Liver (tissue), 9 donors: ENCODE results near the gene LGALS13. TPM values are rescaled to one million over a fixed set of nuclear protein-coding genes. Genes with fewer than 3 reads are reported as not detected.
"Not testable (repeated sequence)": the region's sequence is repeated elsewhere in the genome, so short reads cannot be mapped to it uniquely, and the experiment has no call there.

Source experiments
- DNase-seq: peaks from one replicate; pipeline ENCODE4 v3.0.0-alpha.2; 2017; ENCODE audit warnings: low spot score
- H3K27ac ChIP-seq, 2 donors: one replicate each; pipeline ENCODE4 v1.7.0; 2013; ENCODE audit warnings: inconsistent platforms in 2 of 2, low read length in 2 of 2, control low read depth in 1 of 2, low read depth in 1 of 2, mild to moderate bottlenecking in 1 of 2
- H3K27me3 ChIP-seq, 4 donors: one replicate each; pipeline versions ENCODE4 v1.6.1 to v1.7.0; 2013; ENCODE audit warnings: low read length in 3 of 4, inconsistent platforms in 1 of 4, mild to moderate bottlenecking in 1 of 4, moderate library complexity in 1 of 4; ENCODE audit not compliant: control insufficient read depth in 4 of 4, insufficient read depth in 4 of 4
- H3K36me3 ChIP-seq, 4 donors: one replicate each; pipeline versions ENCODE4 v1.6.1 to v1.7.0; 2013; ENCODE audit warnings: low read length in 3 of 4, mild to moderate bottlenecking in 3 of 4, low read depth in 1 of 4, moderate library complexity in 1 of 4; ENCODE audit not compliant: control insufficient read depth in 4 of 4, insufficient read depth in 3 of 4
- H3K4me1 ChIP-seq, 4 donors: one replicate each; pipeline versions ENCODE4 v1.6.1 to v1.7.0; 2013; ENCODE audit warnings: low read length in 3 of 4, mild to moderate bottlenecking in 3 of 4, moderate library complexity in 1 of 4; ENCODE audit not compliant: control insufficient read depth in 4 of 4, insufficient read depth in 4 of 4
- H3K4me3 ChIP-seq, 3 donors: one replicate each; pipeline versions ENCODE4 v1.6.1 to v1.7.0; 2013; ENCODE audit warnings: low read length in 3 of 3, control low read depth in 1 of 3, low read depth in 1 of 3, mild to moderate bottlenecking in 1 of 3
- H3K9ac ChIP-seq, 2 donors: one replicate each; pipeline ENCODE4 v1.7.0; 2013; ENCODE audit warnings: low read length in 2 of 2, mild to moderate bottlenecking in 2 of 2, moderate library complexity in 2 of 2, control low read depth in 1 of 2, low read depth in 1 of 2
- H3K9me3 ChIP-seq, 4 donors: one replicate each; pipeline versions ENCODE4 v1.6.1 to v1.7.0; 2013; ENCODE audit warnings: low read length in 3 of 4; ENCODE audit not compliant: control insufficient read depth in 4 of 4
- EGR1 ChIP-seq, 2 donors: IDR thresholded peaks; 2 replicates each; pipeline ENCODE4 v1.6.1; 2016 to 2018; ENCODE audit warnings: antibody characterized with exemption in 2 of 2, low read depth in 2 of 2
- FOXA1 ChIP-seq: IDR thresholded peaks from 2 replicates; pipeline ENCODE4 v1.6.1; 2016; ENCODE audit warnings: antibody characterized with exemption
- FOXA2 ChIP-seq: IDR thresholded peaks from 2 replicates; pipeline ENCODE4 v1.6.1; 2016; ENCODE audit warnings: antibody characterized with exemption
- GABPA ChIP-seq, 2 donors: IDR thresholded peaks in 1 of 2; conservative IDR thresholded peaks in 1 of 2; 2 replicates each; pipeline ENCODE4 v1.6.1; 2016; ENCODE audit warnings: antibody characterized with exemption in 2 of 2, mild to moderate bottlenecking in 1 of 2, moderate library complexity in 1 of 2
- HNF4A ChIP-seq, 2 donors: conservative IDR thresholded peaks; 2 replicates each; pipeline ENCODE4 v1.6.1; 2016; ENCODE audit warnings: antibody characterized with exemption in 2 of 2, mild to moderate bottlenecking in 2 of 2
- JUND ChIP-seq, 2 donors: IDR thresholded peaks; 2 replicates each; pipeline ENCODE4 v1.6.1; 2016; ENCODE audit warnings: antibody characterized with exemption in 2 of 2
- NR2F2 ChIP-seq: IDR thresholded peaks from 2 replicates; pipeline ENCODE4 v1.6.1; 2016; ENCODE audit warnings: antibody characterized with exemption
- RAD21 ChIP-seq, 2 donors: IDR thresholded peaks; 2 replicates each; pipeline ENCODE4 v1.6.1; 2016; ENCODE audit warnings: antibody characterized with exemption in 2 of 2, mild to moderate bottlenecking in 2 of 2
- RXRA ChIP-seq, 2 donors: IDR thresholded peaks; 2 replicates each; pipeline ENCODE4 v1.6.1; 2017 to 2018; ENCODE audit warnings: antibody characterized with exemption in 2 of 2, mild to moderate bottlenecking in 1 of 2
- SP1 ChIP-seq: IDR thresholded peaks from 2 replicates; pipeline ENCODE4 v1.6.1; 2018; ENCODE audit warnings: antibody characterized with exemption, mild to moderate bottlenecking
- TAF1 ChIP-seq: conservative IDR thresholded peaks from 2 replicates; pipeline ENCODE4 v1.6.1; 2016; ENCODE audit warnings: antibody characterized with exemption, mild to moderate bottlenecking
- YY1 ChIP-seq: IDR thresholded peaks from 2 replicates; pipeline ENCODE4 v1.6.1; 2016; ENCODE audit warnings: antibody characterized with exemption, mild to moderate bottlenecking
- WGBS: extraction: QIAGEN DNeasy Blood & Tissue Kit; methylation state at CpG from one replicate; pipeline ENCODE4 v1.1.7; 2013; 5-methylcytosine and 5-hydroxymethylcytosine counted together
- polyA plus RNA-seq, 2 donors: library from polyadenylated mRNA; stranded (reverse) in 1 of 2; unstranded in 1 of 2; fragments of 200-250 nt in 1 of 2; fragments of >200 nt in 1 of 2; fragmentation: Nextera tagmentation in 1 of 2; extraction: Ambion mirVana in 1 of 2; gene quantifications; one replicate each; pipeline versions ENCODE4 v1.2.1 to v1.2.3, GENCODE V29; 2013 to 2015
- total RNA-seq, 2 donors: library from RNA; depleted of rRNA; stranded (reverse); fragments of >200 nt; gene quantifications; one replicate each; pipeline ENCODE4 v1.2.3, GENCODE V29; 2014
- TF ChIP-seq, protein P1 (sequence below): IDR thresholded peaks from 2 replicates; pipeline ENCODE4 v1.6.1; 2016; ENCODE audit warnings: antibody characterized with exemption
- TF ChIP-seq, protein P2 (sequence below): IDR thresholded peaks from 2 replicates; pipeline ENCODE4 v1.6.1; 2016; ENCODE audit warnings: antibody characterized with exemption
- TF ChIP-seq, protein P3 (sequence below): IDR thresholded peaks from 2 replicates; pipeline ENCODE4 v1.6.1; 2016; ENCODE audit warnings: antibody characterized with exemption, mild to moderate bottlenecking
- TF ChIP-seq, protein P4 (sequence below): fragments of 150-350 bp; IDR thresholded peaks from 2 replicates; pipeline ENCODE4 v1.5.1; 2017; ENCODE audit warnings: improper control_type of control experiment, low read depth, low read length; ENCODE audit not compliant: missing input control
- TF ChIP-seq, protein P5 (sequence below): IDR thresholded peaks from 2 replicates; pipeline ENCODE4 v1.6.1; 2016; ENCODE audit warnings: antibody characterized with exemption
- donor health status: healthy.
- donor health status: healthy.
- donor health status: healthy.
- donor health status: healthy.
- donor health status: healthy.

The LGALS13 gene
- total and polyA plus RNA-seq, 4 donors = not detected

DNA sequence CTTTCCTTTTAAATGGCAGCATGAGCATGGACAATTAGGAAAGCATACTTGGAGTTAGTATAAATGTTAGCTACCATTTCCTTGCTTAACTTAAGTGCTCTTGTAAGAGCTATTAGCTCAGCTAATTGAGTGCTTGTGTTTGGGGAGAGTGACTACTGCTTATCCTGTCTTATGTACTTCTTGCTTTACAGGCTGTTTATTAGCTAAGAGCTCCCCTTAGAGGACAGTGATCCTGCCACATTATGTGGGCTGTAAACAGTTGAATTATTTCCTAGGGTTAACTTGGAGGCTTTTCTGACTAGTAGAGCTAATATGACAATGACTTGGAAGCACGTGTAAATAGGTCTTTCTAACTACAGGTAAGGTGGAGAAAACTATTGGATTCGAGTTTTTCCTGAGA lies 25.3 kb downstream of the LGALS13 start:
- H3K27ac ChIP-seq, H3K9ac ChIP-seq, H3K4me3 ChIP-seq, DNase-seq, H3K9me3 ChIP-seq, H3K4me1 ChIP-seq, H3K36me3 ChIP-seq, H3K27me3 ChIP-seq: not testable (repeated sequence)
- WGBS = 38% methylated on average over 2 of the region's 2 CpGs

DNA sequence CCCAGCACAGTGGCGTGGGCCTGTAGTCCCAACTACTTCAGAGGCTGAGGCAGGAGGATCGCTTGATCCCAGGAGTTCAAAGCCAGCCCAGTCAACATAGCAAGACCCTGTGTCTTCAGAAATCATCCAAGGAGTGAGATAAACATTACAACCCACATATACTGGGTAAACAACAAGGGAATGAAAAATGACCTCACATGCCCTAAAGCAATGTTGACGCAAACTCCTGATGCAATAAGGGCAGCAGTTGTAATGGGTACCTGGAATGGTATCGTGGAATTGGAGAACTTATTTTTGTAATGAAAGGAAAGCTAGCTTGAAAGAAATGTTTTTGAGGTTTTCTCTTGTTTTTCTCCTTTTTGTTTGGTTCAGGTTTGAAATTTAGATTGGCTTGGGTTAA lies 28.9 kb downstream of the LGALS13 start:
- no peak for DNase-seq
- TF ChIP-seq JUND (IDR thresholded peaks at IDR 0.05) (no peak), TAF1 (no peak), RAD21 (IDR thresholded peaks at IDR 0.05) (no peak), FOXA1 (no peak), EGR1 (IDR thresholded peaks at IDR 0.05; ENCODE audit: low read depth in 2 of 2) (no peak), GABPA (IDR thresholded peaks at IDR 0.05 in 1 of 2, conservative IDR thresholded peaks at IDR 0.05 in 1 of 2) (no peak), YY1 (no peak), NR2F2 (no peak), RXRA (IDR thresholded peaks at IDR 0.05) (no peak), HNF4A (conservative IDR thresholded peaks at IDR 0.05) (no peak), FOXA2 (no peak), SP1 (no peak)
- TF ChIP-seq, protein P1, sequence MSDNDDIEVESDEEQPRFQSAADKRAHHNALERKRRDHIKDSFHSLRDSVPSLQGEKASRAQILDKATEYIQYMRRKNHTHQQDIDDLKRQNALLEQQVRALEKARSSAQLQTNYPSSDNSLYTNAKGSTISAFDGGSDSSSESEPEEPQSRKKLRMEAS = no peak
- TF ChIP-seq, protein P2, sequence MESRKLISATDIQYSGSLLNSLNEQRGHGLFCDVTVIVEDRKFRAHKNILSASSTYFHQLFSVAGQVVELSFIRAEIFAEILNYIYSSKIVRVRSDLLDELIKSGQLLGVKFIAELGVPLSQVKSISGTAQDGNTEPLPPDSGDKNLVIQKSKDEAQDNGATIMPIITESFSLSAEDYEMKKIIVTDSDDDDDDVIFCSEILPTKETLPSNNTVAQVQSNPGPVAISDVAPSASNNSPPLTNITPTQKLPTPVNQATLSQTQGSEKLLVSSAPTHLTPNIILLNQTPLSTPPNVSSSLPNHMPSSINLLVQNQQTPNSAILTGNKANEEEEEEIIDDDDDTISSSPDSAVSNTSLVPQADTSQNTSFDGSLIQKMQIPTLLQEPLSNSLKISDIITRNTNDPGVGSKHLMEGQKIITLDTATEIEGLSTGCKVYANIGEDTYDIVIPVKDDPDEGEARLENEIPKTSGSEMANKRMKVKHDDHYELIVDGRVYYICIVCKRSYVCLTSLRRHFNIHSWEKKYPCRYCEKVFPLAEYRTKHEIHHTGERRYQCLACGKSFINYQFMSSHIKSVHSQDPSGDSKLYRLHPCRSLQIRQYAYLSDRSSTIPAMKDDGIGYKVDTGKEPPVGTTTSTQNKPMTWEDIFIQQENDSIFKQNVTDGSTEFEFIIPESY = no peak
- TF ChIP-seq, protein P3, sequence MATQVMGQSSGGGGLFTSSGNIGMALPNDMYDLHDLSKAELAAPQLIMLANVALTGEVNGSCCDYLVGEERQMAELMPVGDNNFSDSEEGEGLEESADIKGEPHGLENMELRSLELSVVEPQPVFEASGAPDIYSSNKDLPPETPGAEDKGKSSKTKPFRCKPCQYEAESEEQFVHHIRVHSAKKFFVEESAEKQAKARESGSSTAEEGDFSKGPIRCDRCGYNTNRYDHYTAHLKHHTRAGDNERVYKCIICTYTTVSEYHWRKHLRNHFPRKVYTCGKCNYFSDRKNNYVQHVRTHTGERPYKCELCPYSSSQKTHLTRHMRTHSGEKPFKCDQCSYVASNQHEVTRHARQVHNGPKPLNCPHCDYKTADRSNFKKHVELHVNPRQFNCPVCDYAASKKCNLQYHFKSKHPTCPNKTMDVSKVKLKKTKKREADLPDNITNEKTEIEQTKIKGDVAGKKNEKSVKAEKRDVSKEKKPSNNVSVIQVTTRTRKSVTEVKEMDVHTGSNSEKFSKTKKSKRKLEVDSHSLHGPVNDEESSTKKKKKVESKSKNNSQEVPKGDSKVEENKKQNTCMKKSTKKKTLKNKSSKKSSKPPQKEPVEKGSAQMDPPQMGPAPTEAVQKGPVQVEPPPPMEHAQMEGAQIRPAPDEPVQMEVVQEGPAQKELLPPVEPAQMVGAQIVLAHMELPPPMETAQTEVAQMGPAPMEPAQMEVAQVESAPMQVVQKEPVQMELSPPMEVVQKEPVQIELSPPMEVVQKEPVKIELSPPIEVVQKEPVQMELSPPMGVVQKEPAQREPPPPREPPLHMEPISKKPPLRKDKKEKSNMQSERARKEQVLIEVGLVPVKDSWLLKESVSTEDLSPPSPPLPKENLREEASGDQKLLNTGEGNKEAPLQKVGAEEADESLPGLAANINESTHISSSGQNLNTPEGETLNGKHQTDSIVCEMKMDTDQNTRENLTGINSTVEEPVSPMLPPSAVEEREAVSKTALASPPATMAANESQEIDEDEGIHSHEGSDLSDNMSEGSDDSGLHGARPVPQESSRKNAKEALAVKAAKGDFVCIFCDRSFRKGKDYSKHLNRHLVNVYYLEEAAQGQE = no peak
- TF ChIP-seq, protein P4, sequence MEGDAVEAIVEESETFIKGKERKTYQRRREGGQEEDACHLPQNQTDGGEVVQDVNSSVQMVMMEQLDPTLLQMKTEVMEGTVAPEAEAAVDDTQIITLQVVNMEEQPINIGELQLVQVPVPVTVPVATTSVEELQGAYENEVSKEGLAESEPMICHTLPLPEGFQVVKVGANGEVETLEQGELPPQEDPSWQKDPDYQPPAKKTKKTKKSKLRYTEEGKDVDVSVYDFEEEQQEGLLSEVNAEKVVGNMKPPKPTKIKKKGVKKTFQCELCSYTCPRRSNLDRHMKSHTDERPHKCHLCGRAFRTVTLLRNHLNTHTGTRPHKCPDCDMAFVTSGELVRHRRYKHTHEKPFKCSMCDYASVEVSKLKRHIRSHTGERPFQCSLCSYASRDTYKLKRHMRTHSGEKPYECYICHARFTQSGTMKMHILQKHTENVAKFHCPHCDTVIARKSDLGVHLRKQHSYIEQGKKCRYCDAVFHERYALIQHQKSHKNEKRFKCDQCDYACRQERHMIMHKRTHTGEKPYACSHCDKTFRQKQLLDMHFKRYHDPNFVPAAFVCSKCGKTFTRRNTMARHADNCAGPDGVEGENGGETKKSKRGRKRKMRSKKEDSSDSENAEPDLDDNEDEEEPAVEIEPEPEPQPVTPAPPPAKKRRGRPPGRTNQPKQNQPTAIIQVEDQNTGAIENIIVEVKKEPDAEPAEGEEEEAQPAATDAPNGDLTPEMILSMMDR = no peak
- TF ChIP-seq, protein P5, sequence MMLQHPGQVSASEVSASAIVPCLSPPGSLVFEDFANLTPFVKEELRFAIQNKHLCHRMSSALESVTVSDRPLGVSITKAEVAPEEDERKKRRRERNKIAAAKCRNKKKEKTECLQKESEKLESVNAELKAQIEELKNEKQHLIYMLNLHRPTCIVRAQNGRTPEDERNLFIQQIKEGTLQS = no peak
- 48% methylated on average over 4 of the region's 4 CpGs for WGBS

More for the DNA sequence above, 28.9 kb downstream of the LGALS13 start:
- H3K27me3 ChIP-seq = peaks cover 0 to under 1% (median 0%) of the 10 kb centered on the region in 4 donors
- no peaks in the 10 kb centered on the region for H3K36me3 ChIP-seq
- H3K9ac ChIP-seq = no peak overlapping the region
- no peak overlapping the region for H3K4me3 ChIP-seq
- H3K9me3 ChIP-seq = peaks cover 0 to 3% (median 0%) of the 10 kb centered on the region in 4 donors
- H3K27ac ChIP-seq = no peak overlapping the region
- no peaks in the 10 kb centered on the region for H3K4me1 ChIP-seq
